Epithelial cell of esophagus (primary cell): ENCODE results near the gene ANKFN1.

Experiments used
- DNase-seq: peaks from one replicate; pipeline ENCODE4 v3.0.0; 2010; ENCODE audit warnings: low read depth
- H3K4me3 ChIP-seq: 2 replicates; pipeline ENCODE4 v1.5.1; 2011; ENCODE audit warnings: mild to moderate bottlenecking, low read length, control low read depth
- CTCF ChIP-seq: IDR thresholded peaks from 2 replicates; pipeline ENCODE4 v1.5.1; 2011; ENCODE audit warnings: low read depth, mild to moderate bottlenecking, low read length, control low read depth, inconsistent platforms; ENCODE audit not compliant: insufficient read depth; ENCODE audit errors: missing control alignments

The ANKFN1 gene

GRCh38 chr17:56171186-56171959 is 18.1 kb downstream of the ANKFN1 start:
- no peak overlapping the region for H3K4me3 ChIP-seq
- DNase-seq, result no peak
- no peak for TF ChIP-seq CTCF

DNA sequence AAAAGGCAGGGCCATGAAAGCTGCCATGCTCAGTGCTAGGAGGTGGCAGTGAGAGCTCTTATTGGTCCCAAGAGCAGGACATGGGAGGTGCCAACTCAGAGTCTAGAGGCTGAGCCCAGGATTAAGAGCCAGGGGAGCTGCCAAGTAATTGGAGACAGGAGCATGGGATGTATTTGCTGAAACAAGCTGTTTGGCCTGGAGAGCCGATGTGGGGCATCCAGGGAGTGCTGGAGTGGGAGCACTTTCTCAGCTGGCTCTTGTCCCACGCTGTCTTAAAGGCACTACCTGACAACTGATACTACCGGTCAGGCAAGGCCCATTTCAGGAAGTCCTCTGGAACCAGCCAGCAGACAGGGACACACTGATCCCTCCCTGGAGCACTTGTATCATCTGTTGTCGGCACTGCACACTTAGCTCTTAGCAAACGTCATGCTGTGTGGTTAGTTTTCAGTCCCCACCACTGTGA is 19.3 kb downstream of the ANKFN1 start:
- no peak for DNase-seq
- H3K4me3 ChIP-seq, result no peak overlapping the region
- no peak for TF ChIP-seq CTCF

- no peak overlapping the region for H3K4me3 ChIP-seq
- no peak for DNase-seq
- no peak for TF ChIP-seq CTCF
Measured at GRCh38 chr17:56173026-56173425, 19.8 kb downstream of the ANKFN1 start.

DNA sequence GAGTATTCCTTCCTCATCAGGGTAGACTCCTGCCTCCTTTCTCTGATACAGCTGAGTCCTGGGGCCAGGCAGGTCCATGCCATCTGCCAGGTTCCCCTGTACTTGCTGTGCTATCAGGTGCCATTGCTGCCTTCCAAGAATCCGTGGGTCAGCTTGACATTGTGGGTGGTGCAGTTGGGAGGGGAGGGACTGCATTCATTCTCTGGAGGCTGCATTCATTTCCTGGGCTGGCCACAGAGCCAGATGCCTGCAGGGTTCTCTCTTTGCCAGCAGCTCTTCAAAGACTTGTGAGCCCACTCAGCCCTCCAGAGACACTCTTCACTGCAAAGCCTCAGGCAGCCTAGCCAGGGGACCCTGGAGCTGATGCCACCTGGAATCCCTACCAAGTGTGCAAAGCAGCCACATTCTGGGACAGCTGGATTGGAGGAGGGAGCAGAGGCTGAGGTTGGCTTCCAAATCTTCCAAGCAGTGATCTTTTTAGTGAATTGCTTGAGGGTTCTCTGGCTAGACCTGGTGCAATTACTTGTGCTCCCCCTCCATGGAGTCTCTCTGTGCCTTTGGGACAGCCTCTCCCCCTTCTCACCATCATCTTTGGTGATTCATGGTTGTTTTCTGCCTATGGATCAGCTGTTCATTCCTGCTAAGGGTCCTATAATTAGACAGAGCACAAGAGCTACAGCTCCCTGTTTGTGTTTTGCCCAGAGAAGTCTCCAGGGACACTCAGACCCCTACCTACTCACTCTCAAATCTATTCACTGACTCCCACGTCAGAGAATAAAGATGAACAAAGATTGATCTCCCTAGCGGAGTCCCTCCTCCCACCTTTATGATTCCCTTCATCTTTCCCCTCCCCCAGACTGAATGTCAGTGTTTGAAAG is 20.9 kb downstream of the ANKFN1 start:
- TF ChIP-seq CTCF, result no peak
- no peak overlapping the region for H3K4me3 ChIP-seq
- DNase-seq, result no peak

DNA sequence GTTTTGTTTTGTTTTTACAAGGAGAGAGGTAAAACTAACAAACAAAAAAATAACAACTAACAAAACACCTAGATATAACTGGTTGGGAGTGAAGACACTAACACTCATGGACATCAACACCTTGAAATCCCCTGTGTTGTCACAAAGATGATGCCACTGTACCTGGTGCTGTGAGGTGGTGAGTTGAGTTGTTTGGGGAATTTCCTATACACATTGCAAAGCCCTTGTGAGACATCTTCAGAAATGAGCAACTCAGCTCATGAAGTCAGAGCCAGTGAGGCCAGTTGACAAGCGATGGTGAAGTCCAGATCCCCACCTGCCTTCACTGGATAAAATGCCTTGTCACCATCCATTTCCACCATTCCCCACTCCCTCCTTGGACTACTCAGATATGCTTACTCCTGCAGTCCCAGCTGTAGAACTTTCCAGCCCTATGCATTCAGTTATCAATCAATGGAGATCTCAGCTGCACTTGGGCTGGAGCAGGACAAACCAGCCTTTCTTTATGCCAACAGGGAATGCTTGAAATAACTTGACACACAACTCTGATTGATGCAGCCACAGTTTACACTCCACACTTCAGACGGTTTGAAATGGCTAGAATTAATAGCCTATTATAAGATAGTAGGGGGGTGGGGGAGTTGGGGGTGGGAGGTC is 22.2 kb downstream of the ANKFN1 start:
- no peak for DNase-seq
- TF ChIP-seq CTCF, result no peak
- no peak overlapping the region for H3K4me3 ChIP-seq

DNA sequence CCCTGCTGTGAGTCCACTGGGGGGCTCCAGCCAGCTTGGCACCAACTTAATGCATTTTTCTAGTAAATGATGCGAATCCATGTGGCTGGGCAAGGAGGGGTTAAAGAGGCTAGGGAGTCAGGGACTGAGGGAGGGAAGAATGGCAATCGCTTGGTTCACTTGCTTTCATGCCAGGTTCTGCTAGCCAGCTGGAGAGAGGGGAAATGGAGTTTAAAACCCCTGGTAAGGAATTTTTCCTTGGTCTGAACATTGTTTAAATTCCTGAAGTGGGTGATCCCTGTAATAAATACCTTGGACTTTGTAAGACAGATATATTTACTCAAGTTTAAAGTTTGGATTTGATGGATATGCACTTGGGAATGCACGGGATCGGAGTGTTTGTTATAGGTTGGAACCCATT is 22.8 kb downstream of the ANKFN1 start:
- TF ChIP-seq CTCF, result no peak
- DNase-seq, result no peak
- no peak overlapping the region for H3K4me3 ChIP-seq
